HFFc6 (cell line): ENCODE measurements around the gene CHRM5. TPM values are rescaled to one million over a fixed set of nuclear protein-coding genes. Genes with fewer than 3 reads are reported as not detected.

Experiments used
- DNase-seq: peaks from one replicate; pipeline ENCODE4 v3.0.0-alpha.2; 2018
- H3K27ac Mint-ChIP-seq: 2 replicates; pipeline ENCODE4 v1.8.0; 2020; ENCODE audit warnings: mild to moderate bottlenecking, mixed read lengths
- H3K27me3 Mint-ChIP-seq: 2 replicates; pipeline ENCODE4 v1.8.0; 2021; ENCODE audit warnings: mild to moderate bottlenecking, moderate library complexity, mixed read lengths; ENCODE audit not compliant: insufficient read depth
- H3K36me3 Mint-ChIP-seq: 2 replicates; pipeline ENCODE4 v1.8.0; 2021; ENCODE audit warnings: low read depth, mixed read lengths
- H3K4me1 Mint-ChIP-seq: 2 replicates; pipeline ENCODE4 v1.8.0; 2020; ENCODE audit warnings: low read depth, mixed read lengths
- H3K4me3 Mint-ChIP-seq: 2 replicates; pipeline ENCODE4 v1.8.0; 2020; ENCODE audit warnings: mild to moderate bottlenecking, moderate library complexity, mixed read lengths
- H3K9me3 Mint-ChIP-seq: 2 replicates; pipeline ENCODE4 v1.8.0; 2020; ENCODE audit warnings: mild to moderate bottlenecking, mixed read lengths
- total RNA-seq, 6 experiments: library from RNA; stranded (reverse); fragmentation: NEBNext Ultra II Directional; extraction: Animal tissue kit (Norgen Biotek cat#: 25700); gene quantifications; 2 replicates in 1 of 6; 3 replicates in 5 of 6; pipeline ENCODE4 v1.2.3, GENCODE V29; 2021
- TF ChIP-seq, protein P1 (sequence below): fragments of 200-600 bp; sonication (generic); IDR thresholded peaks from 2 replicates; pipeline ENCODE4 v1.5.0; 2021; ENCODE audit warnings: antibody characterized with exemption, mild to moderate bottlenecking

CHRM5 gene
- total RNA-seq, 6 experiments from 2014 or later: 0.10 TPM; not detected in 5

DNA sequence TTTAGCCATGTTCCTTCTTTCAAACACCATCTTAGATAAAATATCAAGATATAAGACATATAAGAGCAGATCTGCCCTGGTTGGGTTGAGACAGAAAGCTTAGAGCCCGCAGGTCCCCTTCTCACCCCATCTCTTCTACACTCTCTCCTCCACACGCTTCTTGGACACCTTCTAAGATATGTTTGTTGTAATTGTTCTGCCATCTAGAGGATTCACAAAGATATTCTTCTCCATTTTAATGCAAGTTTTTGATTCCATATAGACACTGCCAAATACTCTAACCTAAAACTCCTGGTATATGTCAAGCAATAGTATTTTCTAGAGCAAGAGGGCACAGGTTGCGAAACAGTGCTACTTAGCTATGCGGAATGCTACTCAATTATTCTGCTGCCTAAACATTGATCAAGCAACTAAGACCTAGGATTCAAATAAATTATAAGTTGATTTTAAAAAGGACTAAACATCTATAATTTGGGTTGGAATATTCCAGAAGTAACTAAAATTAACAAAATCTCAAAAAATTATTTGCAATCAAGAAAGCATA, 6.8 kb downstream of the CHRM5 start:
- Mint-ChIP-seq H3K4me3 (no peak overlapping the region), H3K27ac (no peak overlapping the region), H3K27me3 (no peaks in the 10 kb centered on the region), H3K4me1 (no peaks in the 10 kb centered on the region; the same call in 1 of the 2 replicates), H3K36me3 (no peaks in the 10 kb centered on the region), H3K9me3 (no peaks in the 10 kb centered on the region)
- DNase-seq: no peak
- TF ChIP-seq, protein P1, sequence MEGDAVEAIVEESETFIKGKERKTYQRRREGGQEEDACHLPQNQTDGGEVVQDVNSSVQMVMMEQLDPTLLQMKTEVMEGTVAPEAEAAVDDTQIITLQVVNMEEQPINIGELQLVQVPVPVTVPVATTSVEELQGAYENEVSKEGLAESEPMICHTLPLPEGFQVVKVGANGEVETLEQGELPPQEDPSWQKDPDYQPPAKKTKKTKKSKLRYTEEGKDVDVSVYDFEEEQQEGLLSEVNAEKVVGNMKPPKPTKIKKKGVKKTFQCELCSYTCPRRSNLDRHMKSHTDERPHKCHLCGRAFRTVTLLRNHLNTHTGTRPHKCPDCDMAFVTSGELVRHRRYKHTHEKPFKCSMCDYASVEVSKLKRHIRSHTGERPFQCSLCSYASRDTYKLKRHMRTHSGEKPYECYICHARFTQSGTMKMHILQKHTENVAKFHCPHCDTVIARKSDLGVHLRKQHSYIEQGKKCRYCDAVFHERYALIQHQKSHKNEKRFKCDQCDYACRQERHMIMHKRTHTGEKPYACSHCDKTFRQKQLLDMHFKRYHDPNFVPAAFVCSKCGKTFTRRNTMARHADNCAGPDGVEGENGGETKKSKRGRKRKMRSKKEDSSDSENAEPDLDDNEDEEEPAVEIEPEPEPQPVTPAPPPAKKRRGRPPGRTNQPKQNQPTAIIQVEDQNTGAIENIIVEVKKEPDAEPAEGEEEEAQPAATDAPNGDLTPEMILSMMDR: peak; percentile 40

GRCh38 chr15:33980159-33980558, 11.9 kb downstream of the CHRM5 start:
- H3K27me3 Mint-ChIP-seq: no peaks in the 10 kb centered on the region
- H3K4me1 Mint-ChIP-seq: peaks cover 11% of the 10 kb centered on the region
- TF ChIP-seq, protein P1: no peak
- H3K27ac Mint-ChIP-seq: no peak overlapping the region
- no peaks in the 10 kb centered on the region for H3K9me3 Mint-ChIP-seq
- H3K4me3 Mint-ChIP-seq: no peak overlapping the region
- DNase-seq: no peak
- H3K36me3 Mint-ChIP-seq: no peaks in the 10 kb centered on the region

GRCh38 chr15:33982516-33982915, 14.2 kb downstream of the CHRM5 start:
- Mint-ChIP-seq H3K4me1 (peaks cover 24% of the 10 kb centered on the region), H3K36me3 (no peaks in the 10 kb centered on the region), H3K4me3 (no peak overlapping the region), H3K27me3 (no peaks in the 10 kb centered on the region), H3K27ac (no peak overlapping the region), H3K9me3 (no peaks in the 10 kb centered on the region)
- no peak for DNase-seq
- TF ChIP-seq, protein P1: no peak

- TF ChIP-seq, protein P1: no peak
- DNase-seq: peak; percentile 67
- Mint-ChIP-seq H3K36me3 (no peaks in the 10 kb centered on the region), H3K9me3 (no peaks in the 10 kb centered on the region), H3K4me1 (peaks cover 38% of the 10 kb centered on the region), H3K27ac (peak overlapping the region; percentile 56), H3K4me3 (no peak overlapping the region), H3K27me3 (no peaks in the 10 kb centered on the region)
Measured at GRCh38 chr15:33985287-33985686, 17.0 kb downstream of the CHRM5 start.

DNA sequence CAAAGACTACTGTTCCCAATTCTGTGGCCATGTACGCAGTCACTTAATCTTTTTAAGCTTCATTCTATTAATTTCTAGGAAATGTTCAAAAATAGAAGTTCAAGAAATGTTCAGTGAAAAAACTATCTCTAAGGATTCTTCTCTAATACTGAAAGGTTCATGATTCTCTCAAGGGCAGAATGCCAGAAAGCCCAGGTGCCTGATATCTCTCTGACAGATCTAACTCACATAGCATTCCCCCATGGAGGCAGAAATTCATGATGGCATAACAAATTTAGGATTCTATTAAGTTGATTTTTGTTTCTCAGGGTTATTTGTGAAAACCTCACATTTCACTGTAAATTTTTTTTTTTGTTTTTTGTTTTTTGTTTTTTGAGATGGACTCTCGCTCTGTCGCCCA, 17.5 kb downstream of the CHRM5 start:
- no peaks in the 10 kb centered on the region for H3K9me3 Mint-ChIP-seq
- no peak for DNase-seq
- TF ChIP-seq, protein P1: no peak
- peaks cover 38% of the 10 kb centered on the region for H3K4me1 Mint-ChIP-seq
- no peaks in the 10 kb centered on the region for H3K36me3 Mint-ChIP-seq
- H3K4me3 Mint-ChIP-seq: no peak overlapping the region
- no peaks in the 10 kb centered on the region for H3K27me3 Mint-ChIP-seq
- H3K27ac Mint-ChIP-seq: peak overlapping the region; percentile 17; the same call in 1 of the 2 replicates

GRCh38 chr15:33987444-33987843, 19.1 kb downstream of the CHRM5 start:
- no peak overlapping the region for H3K4me3 Mint-ChIP-seq
- no peak overlapping the region for H3K27ac Mint-ChIP-seq
- TF ChIP-seq, protein P1: no peak
- H3K27me3 Mint-ChIP-seq: no peaks in the 10 kb centered on the region
- no peaks in the 10 kb centered on the region for H3K9me3 Mint-ChIP-seq
- DNase-seq: no peak
- H3K36me3 Mint-ChIP-seq: no peaks in the 10 kb centered on the region
- H3K4me1 Mint-ChIP-seq: peaks cover 46% of the 10 kb centered on the region
